GM19372 (cell line): Measurements from ENCODE around the gene PARVA.

Experiments
- ATAC-seq: cut with Tn5 transposase; IDR thresholded peaks from one replicate; pipeline ENCODE4 v1.9.1; 2021; ENCODE audit warnings: mild to moderate bottlenecking, low read depth, moderate library complexity; ENCODE audit not compliant: unreplicated experiment

Gene PARVA

GRCh38 chr11:12402691-12403120 lies 25.3 kb downstream of the PARVA start:
- no peak for ATAC-seq

GRCh38 chr11:12403122-12403996 lies 26.0 kb downstream of the PARVA start:
- ATAC-seq: no peak

- ATAC-seq: no peak
Observed at GRCh38 chr11:12403997-12404350, 26.6 kb downstream of the PARVA start.

GRCh38 chr11:12404436-12404835 lies 27.1 kb downstream of the PARVA start:
- ATAC-seq: no peak

GRCh38 chr11:12408156-12408770 lies 30.9 kb downstream of the PARVA start:
- no peak for ATAC-seq

GRCh38 chr11:12409621-12410005 lies 32.2 kb downstream of the PARVA start:
- ATAC-seq: no peak

GRCh38 chr11:12410006-12410728 lies 32.8 kb downstream of the PARVA start:
- no peak for ATAC-seq

- ATAC-seq: no peak
Observed at GRCh38 chr11:12411393-12411792, 34.0 kb downstream of the PARVA start.

- ATAC-seq: peak; percentile 61
Observed at GRCh38 chr11:12411806-12412727, 34.7 kb downstream of the PARVA start.

GRCh38 chr11:12413141-12414052 lies 36.0 kb downstream of the PARVA start:
- ATAC-seq: no peak

- ATAC-seq: no peak
Observed at GRCh38 chr11:12414611-12415010, 37.2 kb downstream of the PARVA start.

GRCh38 chr11:12415342-12415966 lies 38.1 kb downstream of the PARVA start:
- no peak for ATAC-seq

GRCh38 chr11:12416552-12416951 lies 39.2 kb downstream of the PARVA start:
- no peak for ATAC-seq

- no peak for ATAC-seq
Observed at GRCh38 chr11:12417691-12418611, 40.6 kb downstream of the PARVA start.

GRCh38 chr11:12420040-12420439 lies 42.7 kb downstream of the PARVA start:
- ATAC-seq: no peak

GRCh38 chr11:12420706-12421105 lies 43.3 kb downstream of the PARVA start:
- ATAC-seq: no peak

- no peak for ATAC-seq
Observed at GRCh38 chr11:12421386-12421785, 44.0 kb downstream of the PARVA start.

GRCh38 chr11:12426176-12426575 lies 48.8 kb downstream of the PARVA start:
- no peak for ATAC-seq
